WTC11 (cell line): ENCODE results near the gene ANKS6.

Experiments used
- CBFB ChIP-seq: sonication (generic); formaldehyde crosslinking; IDR thresholded peaks from 2 replicates; pipeline ENCODE4 v1.8.1; 2022; ENCODE audit warnings: mild to moderate bottlenecking, low read depth, missing genetic modification reagents
- CTCF ChIP-seq: fragments of 200-600 bp; IDR thresholded peaks from 2 replicates; pipeline ENCODE4 v1.8.0; 2022; ENCODE audit warnings: antibody characterized with exemption
- FOXJ3 ChIP-seq: sonication (generic); formaldehyde crosslinking; IDR thresholded peaks from 2 replicates; pipeline ENCODE4 v1.9.0; 2021; ENCODE audit warnings: missing genetic modification reagents, mild to moderate bottlenecking, borderline replicate concordance
- GABPB1 ChIP-seq: sonication (generic); formaldehyde crosslinking; IDR thresholded peaks from 2 replicates; pipeline ENCODE4 v1.8.1; 2023; ENCODE audit warnings: mild to moderate bottlenecking, missing genetic modification reagents
- GRHL2 ChIP-seq: fragments of 250-450 bp; sonication (Bioruptor Pico); IDR thresholded peaks from 2 replicates; pipeline ENCODE4 v1.8.0; 2022; ENCODE audit warnings: mild to moderate bottlenecking, moderate library complexity; ENCODE audit not compliant: insufficient replicate concordance, severe bottlenecking
- HMGA2 ChIP-seq: fragments of 250-450 bp; sonication (Bioruptor Pico); IDR thresholded peaks from 2 replicates; pipeline ENCODE4 v1.4.0; 2021; ENCODE audit warnings: mild to moderate bottlenecking, moderate library complexity
- NR2C2 ChIP-seq: sonication (generic); formaldehyde crosslinking; IDR thresholded peaks from 2 replicates; pipeline ENCODE4 v1.8.0; 2022; ENCODE audit warnings: mild to moderate bottlenecking, missing genetic modification reagents
- SP1 ChIP-seq: sonication (generic); formaldehyde crosslinking; conservative IDR thresholded peaks from 2 replicates; pipeline ENCODE4 v1.8.1; 2022; ENCODE audit warnings: missing genetic modification reagents
- ZNF121 ChIP-seq: sonication (generic); formaldehyde crosslinking; IDR thresholded peaks from 2 replicates; pipeline ENCODE4 v1.8.0; 2023; ENCODE audit warnings: missing genetic modification reagents
- ZNF232 ChIP-seq: sonication (generic); formaldehyde crosslinking; IDR thresholded peaks from 2 replicates; pipeline ENCODE4 v1.8.0; 2022; ENCODE audit warnings: mild to moderate bottlenecking, missing genetic modification reagents
- ZNF425 ChIP-seq: fragments of 250-450 bp; sonication (Bioruptor Pico); conservative IDR thresholded peaks from 2 replicates; pipeline ENCODE4 v1.9.0; 2021; ENCODE audit warnings: mild to moderate bottlenecking
- TF ChIP-seq, protein P1 (sequence below): sonication (generic); formaldehyde crosslinking; IDR thresholded peaks from 2 replicates; pipeline ENCODE4 v1.8.1; 2022; ENCODE audit warnings: missing genetic modification reagents, borderline replicate concordance
- TF ChIP-seq, protein P2 (sequence below): sonication (generic); formaldehyde crosslinking; IDR thresholded peaks from 2 replicates; pipeline ENCODE4 v1.8.1; 2022; ENCODE audit warnings: mild to moderate bottlenecking, moderate library complexity, missing genetic modification reagents
- TF ChIP-seq, protein P3 (sequence below): sonication (generic); formaldehyde crosslinking; conservative IDR thresholded peaks from 2 replicates; pipeline ENCODE4 v1.8.1; 2023; ENCODE audit warnings: mild to moderate bottlenecking, low read depth, missing genetic modification reagents, moderate library complexity

GRCh38 chr9:98777618-98778017, 18.7 kb downstream of the ANKS6 start:
- TF ChIP-seq ZNF121 (CRISPR knock-in tag) (no peak), FOXJ3 (no peak), CBFB (CRISPR knock-in tag) (no peak), CTCF (no peak), SP1 (CRISPR knock-in tag) (no peak), HMGA2 (CRISPR knock-in tag) (no peak), NR2C2 (no peak), ZNF425 (CRISPR knock-in tag) (no peak), GABPB1 (CRISPR knock-in tag) (no peak), GRHL2 (CRISPR knock-in tag) (no peak), ZNF232 (CRISPR knock-in tag) (no peak)
- TF ChIP-seq, protein P1, sequence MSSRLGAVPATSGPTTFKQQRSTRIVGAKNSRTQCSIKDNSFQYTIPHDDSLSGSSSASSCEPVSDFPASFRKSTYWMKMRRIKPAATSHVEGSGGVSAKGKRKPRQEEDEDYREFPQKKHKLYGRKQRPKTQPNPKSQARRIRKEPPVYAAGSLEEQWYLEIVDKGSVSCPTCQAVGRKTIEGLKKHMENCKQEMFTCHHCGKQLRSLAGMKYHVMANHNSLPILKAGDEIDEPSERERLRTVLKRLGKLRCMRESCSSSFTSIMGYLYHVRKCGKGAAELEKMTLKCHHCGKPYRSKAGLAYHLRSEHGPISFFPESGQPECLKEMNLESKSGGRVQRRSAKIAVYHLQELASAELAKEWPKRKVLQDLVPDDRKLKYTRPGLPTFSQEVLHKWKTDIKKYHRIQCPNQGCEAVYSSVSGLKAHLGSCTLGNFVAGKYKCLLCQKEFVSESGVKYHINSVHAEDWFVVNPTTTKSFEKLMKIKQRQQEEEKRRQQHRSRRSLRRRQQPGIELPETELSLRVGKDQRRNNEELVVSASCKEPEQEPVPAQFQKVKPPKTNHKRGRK (CRISPR knock-in tag), result no peak
- TF ChIP-seq, protein P2, sequence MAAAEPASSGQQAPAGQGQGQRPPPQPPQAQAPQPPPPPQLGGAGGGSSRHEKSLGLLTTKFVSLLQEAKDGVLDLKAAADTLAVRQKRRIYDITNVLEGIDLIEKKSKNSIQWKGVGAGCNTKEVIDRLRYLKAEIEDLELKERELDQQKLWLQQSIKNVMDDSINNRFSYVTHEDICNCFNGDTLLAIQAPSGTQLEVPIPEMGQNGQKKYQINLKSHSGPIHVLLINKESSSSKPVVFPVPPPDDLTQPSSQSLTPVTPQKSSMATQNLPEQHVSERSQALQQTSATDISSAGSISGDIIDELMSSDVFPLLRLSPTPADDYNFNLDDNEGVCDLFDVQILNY (CRISPR knock-in tag), result no peak
- TF ChIP-seq, protein P3, sequence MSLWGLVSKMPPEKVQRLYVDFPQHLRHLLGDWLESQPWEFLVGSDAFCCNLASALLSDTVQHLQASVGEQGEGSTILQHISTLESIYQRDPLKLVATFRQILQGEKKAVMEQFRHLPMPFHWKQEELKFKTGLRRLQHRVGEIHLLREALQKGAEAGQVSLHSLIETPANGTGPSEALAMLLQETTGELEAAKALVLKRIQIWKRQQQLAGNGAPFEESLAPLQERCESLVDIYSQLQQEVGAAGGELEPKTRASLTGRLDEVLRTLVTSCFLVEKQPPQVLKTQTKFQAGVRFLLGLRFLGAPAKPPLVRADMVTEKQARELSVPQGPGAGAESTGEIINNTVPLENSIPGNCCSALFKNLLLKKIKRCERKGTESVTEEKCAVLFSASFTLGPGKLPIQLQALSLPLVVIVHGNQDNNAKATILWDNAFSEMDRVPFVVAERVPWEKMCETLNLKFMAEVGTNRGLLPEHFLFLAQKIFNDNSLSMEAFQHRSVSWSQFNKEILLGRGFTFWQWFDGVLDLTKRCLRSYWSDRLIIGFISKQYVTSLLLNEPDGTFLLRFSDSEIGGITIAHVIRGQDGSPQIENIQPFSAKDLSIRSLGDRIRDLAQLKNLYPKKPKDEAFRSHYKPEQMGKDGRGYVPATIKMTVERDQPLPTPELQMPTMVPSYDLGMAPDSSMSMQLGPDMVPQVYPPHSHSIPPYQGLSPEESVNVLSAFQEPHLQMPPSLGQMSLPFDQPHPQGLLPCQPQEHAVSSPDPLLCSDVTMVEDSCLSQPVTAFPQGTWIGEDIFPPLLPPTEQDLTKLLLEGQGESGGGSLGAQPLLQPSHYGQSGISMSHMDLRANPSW (CRISPR knock-in tag), result no peak
